Measurements from ENCODE around the gene SETD2. TPM values are rescaled to one million over a fixed set of nuclear protein-coding genes. Genes with fewer than 3 reads are reported as not detected.

SETD2 gene
- polyA plus RNA-seq, 1 of the 3 experiments (the other 2 are of a cell fraction), result 12.1 TPM

GRCh38 chr3:47024932-47025331 is 139.0 kb downstream of the SETD2 start:
- CTCF ChIA-PET, result interaction anchor here (0.9 to 1.2 kb wide), 2 partner anchors 14 to 158 kb away, joined by 3 read pairs; no protein-coding TSS in a partner anchor
- no peak overlapping the region for H3K4me3 ChIP-seq (ENCODE audit: low read depth in 2 of 2, low read length in 1 of 2)
- no peaks in the 10 kb centered on the region for H3K27me3 ChIP-seq (ENCODE audit: insufficient read depth)
- no peak for DNase-seq
- no peaks in the 10 kb centered on the region for H3K9me3 ChIP-seq
- H3K27ac ChIP-seq (ENCODE audit: low read depth in 2 of 2, low read length in 1 of 2), result no peak overlapping the region
- POLR2A ChIA-PET, result interaction anchor here (0.6 kb wide), 1 partner anchor 11 kb away, joined by 3 read pairs; no protein-coding TSS in a partner anchor
- H3K9me2 ChIP-seq, result no peaks in the 10 kb centered on the region
- peaks cover 80% of the 10 kb centered on the region for H3K79me2 ChIP-seq (ENCODE audit: insufficient read depth)
- peaks cover 3% of the 10 kb centered on the region for H3F3A ChIP-seq (replicated peaks; ENCODE audit: insufficient read depth)
- no peak overlapping the region for H2AFZ ChIP-seq (ENCODE audit: low read depth)
- TF ChIP-seq MAX (IDR thresholded peaks at IDR 0.05; ENCODE audit: low read depth) (no peak), YY1 (IDR thresholded peaks at IDR 0.05; ENCODE audit: low read depth) (no peak), CHD2 (IDR thresholded peaks at IDR 0.05; ENCODE audit: low read length, partially characterized antibody) (no peak), USF2 (IDR thresholded peaks at IDR 0.05; ENCODE audit: borderline replicate concordance, low read depth, low read length) (no peak), SIN3A (IDR thresholded peaks at IDR 0.05; ENCODE audit: borderline replicate concordance, low read depth, low read length) (no peak), ZBTB33 (IDR thresholded peaks at IDR 0.05; ENCODE audit: borderline replicate concordance, low read depth) (no peak), FOXJ3 (CRISPR knock-in tag; IDR thresholded peaks at IDR 0.05) (no peak), USF1 (IDR thresholded peaks at IDR 0.05; ENCODE audit: borderline replicate concordance, low read depth) (no peak), RXRA (IDR thresholded peaks at IDR 0.05; ENCODE audit: borderline replicate concordance, low read depth) (no peak), FOXM1 (IDR thresholded peaks at IDR 0.05; ENCODE audit: low read depth) (no peak), POLR2AphosphoS5 (IDR thresholded peaks at IDR 0.05; ENCODE audit: low read depth, low read length) (no peak), MXI1 (IDR thresholded peaks at IDR 0.05; ENCODE audit: low read depth, low read length) (no peak)
- no peak overlapping the region; the same call in 1 of the 2 replicates for H3K4me2 ChIP-seq
- no peak overlapping the region for H3K9ac ChIP-seq
- peaks cover 25% of the 10 kb centered on the region for H4K20me1 ChIP-seq (ENCODE audit: insufficient read depth)
- peaks cover 0 to 3% of the 10 kb centered on the region in 2 experiments; a peak in 1 of 4 replicates for H3K4me1 ChIP-seq (ENCODE audit: control insufficient read depth in 1 of 2, insufficient read depth in 2 of 2, low read depth in 1 of 2, low read length in 1 of 2)
- H3K36me3 ChIP-seq (replicated peaks in 1 of 2; ENCODE audit: control insufficient read depth in 1 of 2, insufficient read depth in 2 of 2, low read length in 1 of 2), result peaks cover 13 to 26% of the 10 kb centered on the region in 2 experiments

- Histone ChIP-seq H3K27ac (ENCODE audit: low read depth in 2 of 2, low read length in 1 of 2) (no peak overlapping the region), H3K36me3 (replicated peaks in 1 of 2; ENCODE audit: control insufficient read depth in 1 of 2, insufficient read depth in 2 of 2, low read length in 1 of 2) (peaks cover 18 to 29% of the 10 kb centered on the region in 2 experiments), H3K27me3 (ENCODE audit: insufficient read depth) (no peaks in the 10 kb centered on the region), H2AFZ (ENCODE audit: low read depth) (no peak overlapping the region), H3K4me3 (ENCODE audit: low read depth in 2 of 2, low read length in 1 of 2) (no peak overlapping the region), H3K9ac (no peak overlapping the region), H3K79me2 (ENCODE audit: insufficient read depth) (peaks cover 71% of the 10 kb centered on the region), H3F3A (replicated peaks; ENCODE audit: insufficient read depth) (peaks cover 10% of the 10 kb centered on the region), H3K4me1 (ENCODE audit: control insufficient read depth in 1 of 2, insufficient read depth in 2 of 2, low read depth in 1 of 2, low read length in 1 of 2) (0 out of 4 replicates have a peak, but pooled peaks cover 0 to under 1% of the 10 kb centered on the region in 2 experiments), H3K9me2 (no peaks in the 10 kb centered on the region), H3K9me3 (no peaks in the 10 kb centered on the region), H4K20me1 (ENCODE audit: insufficient read depth) (peaks cover 25% of the 10 kb centered on the region), H3K4me2 (no peak overlapping the region)
- DNase-seq, result no peak
- CTCF ChIA-PET, result interaction anchor here (1.3 kb wide), 1 partner anchor 99 kb away, joined by 3 read pairs; no protein-coding TSS in a partner anchor
- 100% methylated on average over 1 of the region's 1 CpG for WGBS (ENCODE audit: low lambda C conversion rate)
- POLR2A ChIA-PET, result no interaction called here
- TF ChIP-seq GATA2 (CRISPR knock-in tag; IDR thresholded peaks at IDR 0.05) (no peak), GABPA (IDR thresholded peaks at IDR 0.05; ENCODE audit: low read depth) (no peak), ZBTB33 (IDR thresholded peaks at IDR 0.05; ENCODE audit: borderline replicate concordance, low read depth) (no peak), ELF1 (IDR thresholded peaks at IDR 0.05) (no peak), RXRA (IDR thresholded peaks at IDR 0.05; ENCODE audit: borderline replicate concordance, low read depth) (no peak), EZH2phosphoT487 (IDR thresholded peaks at IDR 0.05; ENCODE audit: borderline replicate concordance, low read depth) (no peak), TEAD4 (IDR thresholded peaks at IDR 0.05; ENCODE audit: borderline replicate concordance, insufficient read depth) (no peak), MEF2A (IDR thresholded peaks at IDR 0.05; ENCODE audit: borderline replicate concordance, low read depth) (no peak), SMC3 (IDR thresholded peaks at IDR 0.05; ENCODE audit: low read depth, low read length) (no peak), RFX5 (IDR thresholded peaks at IDR 0.05; ENCODE audit: low read length) (no peak), IRF3 (IDR thresholded peaks at IDR 0.05; ENCODE audit: low read depth, low read length) (no peak)
These were observed 141.3 kb downstream of the SETD2 start for GRCh38 chr3:47022641-47023071.
